DMS53 treated with DMSO at 0.1 percent for 48 hours (cell line): ENCODE results near the gene ZIC4.

Experiments used
- DNase-seq: peaks from one replicate; lab custom pipeline; 2025; ENCODE audit not compliant: unreplicated experiment; lab: John Stamatoyannopoulos, UW

Gene ZIC4

GRCh38 chr3:147356145-147356908, 50.0 kb downstream of the ZIC4 start:
- DNase-seq, result no peak

DNA sequence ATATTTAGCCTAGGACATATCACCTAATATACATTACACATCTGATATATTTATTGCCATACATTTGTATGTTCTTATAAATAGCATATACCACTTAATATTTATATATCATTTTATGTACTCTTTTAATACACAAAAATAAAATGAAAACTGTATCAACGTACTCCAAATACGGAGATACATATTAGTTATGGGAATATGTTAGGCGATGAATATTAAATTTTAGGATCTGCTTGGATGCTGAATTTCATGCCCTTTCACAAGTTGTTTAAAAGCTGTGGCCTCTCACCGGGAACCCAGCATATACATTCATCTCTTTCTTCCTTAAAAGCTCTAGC, 50.6 kb downstream of the ZIC4 start:
- DNase-seq, result no peak

DNA sequence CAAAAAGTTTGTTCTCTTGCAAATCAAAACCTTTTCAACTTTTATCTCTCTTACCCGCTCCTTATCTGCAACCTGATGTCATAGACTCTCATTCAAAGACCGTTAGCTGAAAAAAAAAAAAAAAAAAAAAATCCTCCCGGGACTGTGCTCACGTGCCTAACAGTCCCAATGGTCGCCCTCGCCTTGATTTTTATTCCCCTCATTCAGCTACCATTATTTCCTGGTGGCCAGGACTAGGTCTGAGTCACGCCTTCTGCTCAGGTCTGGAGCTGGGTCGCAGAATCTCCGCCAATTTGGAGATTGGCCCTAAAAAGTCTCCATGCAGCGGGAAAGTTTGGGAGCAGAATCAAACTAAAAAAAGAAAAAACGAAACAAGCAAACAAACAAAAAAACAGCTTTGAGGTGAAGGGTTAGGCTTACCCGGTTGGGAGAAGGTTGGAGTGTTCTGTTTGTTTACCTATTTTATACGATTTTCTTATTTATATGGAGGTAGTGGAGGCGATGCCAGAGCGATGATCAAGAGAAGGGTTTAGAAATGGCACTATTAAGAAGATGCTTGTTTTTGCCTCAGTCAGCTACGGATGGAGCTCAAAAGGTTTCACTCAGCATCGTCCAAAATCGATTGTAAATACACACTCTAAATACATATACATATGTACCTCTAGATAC, 51.1 kb downstream of the ZIC4 start:
- DNase-seq, result no peak

DNA sequence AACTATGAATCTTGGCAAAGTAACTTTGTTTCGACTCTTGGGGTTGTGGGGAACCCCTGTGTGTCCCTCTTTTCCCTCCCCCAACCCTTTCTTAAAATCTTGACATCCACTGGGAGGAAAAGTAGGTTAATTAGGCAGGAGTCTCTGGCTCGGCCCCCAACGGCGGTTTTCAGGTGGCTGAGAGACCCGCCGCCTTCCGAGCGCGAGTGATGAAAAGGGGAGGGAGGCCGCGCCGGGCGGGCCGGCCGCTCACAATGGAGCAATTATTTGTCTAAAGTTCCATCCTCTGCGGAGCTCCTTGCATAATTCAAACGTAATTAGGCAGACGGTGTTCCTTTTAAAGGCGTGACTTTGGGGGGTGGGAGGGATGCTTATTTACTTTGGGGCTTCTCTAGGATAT, 51.7 kb downstream of the ZIC4 start:
- no peak for DNase-seq

DNA sequence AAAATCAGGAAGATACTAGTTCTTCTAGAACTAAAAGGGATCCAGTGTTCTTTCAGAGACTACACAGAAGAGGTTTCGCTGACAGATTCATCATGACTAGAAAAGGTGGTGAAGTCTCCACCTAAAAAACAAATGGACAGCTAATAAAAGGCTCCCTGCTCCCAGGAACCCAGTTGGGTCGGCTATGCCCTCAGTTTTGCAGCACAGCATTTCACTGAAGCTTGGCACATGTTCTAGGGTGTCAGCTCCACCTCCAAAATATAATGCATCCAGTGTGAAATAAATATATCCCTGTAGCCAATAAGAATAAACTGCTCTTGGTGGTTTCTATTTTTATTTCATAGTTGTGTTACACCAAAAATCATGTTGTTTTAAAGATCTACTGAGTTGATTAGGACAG, 55.0 kb downstream of the ZIC4 start:
- no peak for DNase-seq

GRCh38 chr3:147348976-147349375, 57.4 kb downstream of the ZIC4 start:
- no peak for DNase-seq

GRCh38 chr3:147343926-147344325, 62.4 kb downstream of the ZIC4 start:
- DNase-seq, result no peak

- DNase-seq, result no peak
Measured at GRCh38 chr3:147341727-147342126, 64.6 kb downstream of the ZIC4 start.

GRCh38 chr3:147336543-147337278, 69.6 kb downstream of the ZIC4 start:
- no peak for DNase-seq
